Measurements from ENCODE around the gene ZNF385B.

DNA sequence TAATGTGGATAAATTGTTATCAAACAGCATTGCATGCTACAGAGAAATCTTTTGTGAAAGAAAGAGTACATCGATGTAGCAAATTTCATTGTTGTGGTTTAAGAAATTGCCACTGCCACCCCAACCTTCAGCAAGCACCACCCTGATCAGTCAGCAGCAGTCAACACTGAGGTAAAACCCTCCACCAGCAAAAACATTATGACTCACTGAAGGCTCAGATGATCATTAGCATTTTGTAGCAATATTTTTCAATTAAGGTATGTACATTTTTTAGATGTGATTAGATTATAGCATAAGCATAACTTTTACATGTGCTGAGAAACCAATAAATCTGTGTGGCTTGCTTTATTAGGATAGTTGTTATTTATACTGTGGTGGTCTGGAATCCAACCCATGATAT lies 75.5 kb downstream of the ZNF385B start:
- TF ChIP-seq, protein P1, sequence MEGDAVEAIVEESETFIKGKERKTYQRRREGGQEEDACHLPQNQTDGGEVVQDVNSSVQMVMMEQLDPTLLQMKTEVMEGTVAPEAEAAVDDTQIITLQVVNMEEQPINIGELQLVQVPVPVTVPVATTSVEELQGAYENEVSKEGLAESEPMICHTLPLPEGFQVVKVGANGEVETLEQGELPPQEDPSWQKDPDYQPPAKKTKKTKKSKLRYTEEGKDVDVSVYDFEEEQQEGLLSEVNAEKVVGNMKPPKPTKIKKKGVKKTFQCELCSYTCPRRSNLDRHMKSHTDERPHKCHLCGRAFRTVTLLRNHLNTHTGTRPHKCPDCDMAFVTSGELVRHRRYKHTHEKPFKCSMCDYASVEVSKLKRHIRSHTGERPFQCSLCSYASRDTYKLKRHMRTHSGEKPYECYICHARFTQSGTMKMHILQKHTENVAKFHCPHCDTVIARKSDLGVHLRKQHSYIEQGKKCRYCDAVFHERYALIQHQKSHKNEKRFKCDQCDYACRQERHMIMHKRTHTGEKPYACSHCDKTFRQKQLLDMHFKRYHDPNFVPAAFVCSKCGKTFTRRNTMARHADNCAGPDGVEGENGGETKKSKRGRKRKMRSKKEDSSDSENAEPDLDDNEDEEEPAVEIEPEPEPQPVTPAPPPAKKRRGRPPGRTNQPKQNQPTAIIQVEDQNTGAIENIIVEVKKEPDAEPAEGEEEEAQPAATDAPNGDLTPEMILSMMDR (IDR thresholded peaks at IDR 0.05; ENCODE audit: insufficient read depth, low read length) = no peak
- TF ChIP-seq POLR2AphosphoS5 (IDR thresholded peaks at IDR 0.05; ENCODE audit: low read depth) (no peak), GABPA (IDR thresholded peaks at IDR 0.05; ENCODE audit: low read depth) (no peak), SPI1 (IDR thresholded peaks at IDR 0.05; ENCODE audit: borderline replicate concordance, low read depth) (no peak)
- TF ChIP-seq, protein P2, sequence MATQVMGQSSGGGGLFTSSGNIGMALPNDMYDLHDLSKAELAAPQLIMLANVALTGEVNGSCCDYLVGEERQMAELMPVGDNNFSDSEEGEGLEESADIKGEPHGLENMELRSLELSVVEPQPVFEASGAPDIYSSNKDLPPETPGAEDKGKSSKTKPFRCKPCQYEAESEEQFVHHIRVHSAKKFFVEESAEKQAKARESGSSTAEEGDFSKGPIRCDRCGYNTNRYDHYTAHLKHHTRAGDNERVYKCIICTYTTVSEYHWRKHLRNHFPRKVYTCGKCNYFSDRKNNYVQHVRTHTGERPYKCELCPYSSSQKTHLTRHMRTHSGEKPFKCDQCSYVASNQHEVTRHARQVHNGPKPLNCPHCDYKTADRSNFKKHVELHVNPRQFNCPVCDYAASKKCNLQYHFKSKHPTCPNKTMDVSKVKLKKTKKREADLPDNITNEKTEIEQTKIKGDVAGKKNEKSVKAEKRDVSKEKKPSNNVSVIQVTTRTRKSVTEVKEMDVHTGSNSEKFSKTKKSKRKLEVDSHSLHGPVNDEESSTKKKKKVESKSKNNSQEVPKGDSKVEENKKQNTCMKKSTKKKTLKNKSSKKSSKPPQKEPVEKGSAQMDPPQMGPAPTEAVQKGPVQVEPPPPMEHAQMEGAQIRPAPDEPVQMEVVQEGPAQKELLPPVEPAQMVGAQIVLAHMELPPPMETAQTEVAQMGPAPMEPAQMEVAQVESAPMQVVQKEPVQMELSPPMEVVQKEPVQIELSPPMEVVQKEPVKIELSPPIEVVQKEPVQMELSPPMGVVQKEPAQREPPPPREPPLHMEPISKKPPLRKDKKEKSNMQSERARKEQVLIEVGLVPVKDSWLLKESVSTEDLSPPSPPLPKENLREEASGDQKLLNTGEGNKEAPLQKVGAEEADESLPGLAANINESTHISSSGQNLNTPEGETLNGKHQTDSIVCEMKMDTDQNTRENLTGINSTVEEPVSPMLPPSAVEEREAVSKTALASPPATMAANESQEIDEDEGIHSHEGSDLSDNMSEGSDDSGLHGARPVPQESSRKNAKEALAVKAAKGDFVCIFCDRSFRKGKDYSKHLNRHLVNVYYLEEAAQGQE (IDR thresholded peaks at IDR 0.05; ENCODE audit: insufficient replicate concordance, low read depth) = no peak
